ENCODE data around the gene TMEM135. TPM values are rescaled to one million over a fixed set of nuclear protein-coding genes. Genes with fewer than 3 reads are reported as not detected.

The TMEM135 gene
- polyA plus RNA-seq, 1 of the 3 experiments (the other 2 are of a cell fraction), result 3.0 TPM

DNA sequence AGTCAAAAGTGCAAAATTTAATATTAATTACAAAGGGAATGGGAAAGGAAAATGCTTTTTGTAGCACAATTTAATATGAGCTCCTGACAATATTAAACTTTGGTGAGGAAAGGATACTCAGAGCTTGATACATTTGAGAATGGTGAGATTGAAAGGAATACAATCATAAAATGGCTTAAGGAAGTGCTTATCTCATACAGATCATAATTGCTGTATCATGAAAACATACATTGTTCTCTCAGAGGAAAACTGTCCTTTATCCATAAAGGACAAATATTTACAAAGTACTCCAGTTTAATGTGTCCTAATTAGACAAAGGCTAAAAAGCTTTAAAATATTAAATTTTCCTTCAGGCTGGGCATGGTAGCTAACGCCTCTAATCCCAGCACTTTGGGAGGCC, 260.4 kb downstream of the TMEM135 start:
- no peak overlapping the region for H3K4me2 ChIP-seq
- H3K4me1 ChIP-seq (ENCODE audit: control insufficient read depth in 1 of 2, insufficient read depth in 2 of 2, low read depth in 1 of 2, low read length in 1 of 2), result peaks cover 0 to 3% of the 10 kb centered on the region in 2 experiments; a peak in 3 of 4 replicates
- H3K9ac ChIP-seq, result no peak overlapping the region
- H3K36me3 ChIP-seq (replicated peaks in 1 of 2; ENCODE audit: control insufficient read depth in 1 of 2, insufficient read depth in 2 of 2, low read length in 1 of 2), result no peaks in the 10 kb centered on the region
- no peaks in the 10 kb centered on the region for H3F3A ChIP-seq (replicated peaks; ENCODE audit: insufficient read depth)
- H4K20me1 ChIP-seq (ENCODE audit: insufficient read depth), result no peaks in the 10 kb centered on the region
- H2AFZ ChIP-seq (ENCODE audit: low read depth), result no peak overlapping the region
- TF ChIP-seq MXI1 (IDR thresholded peaks at IDR 0.05; ENCODE audit: low read depth, low read length) (no peak), NFIC (IDR thresholded peaks at IDR 0.05; ENCODE audit: borderline replicate concordance) (no peak)
- no peaks in the 10 kb centered on the region for H3K9me3 ChIP-seq
- ChIA-PET POLR2A (no interaction called here), CTCF (interaction anchor here (0.5 to 4.3 kb wide), 5 partner anchors 8 to 358 kb away, joined by 3 to 20 read pairs (median 5); no protein-coding TSS in a partner anchor)
- no peak overlapping the region for H3K4me3 ChIP-seq (ENCODE audit: low read depth in 2 of 2, low read length in 1 of 2)
- H3K9me2 ChIP-seq, result no peaks in the 10 kb centered on the region
- 100% methylated on average over 1 of the region's 1 CpG for WGBS (ENCODE audit: low lambda C conversion rate)
- H3K27me3 ChIP-seq (ENCODE audit: insufficient read depth), result no peaks in the 10 kb centered on the region
- no peak for DNase-seq
- no peaks in the 10 kb centered on the region for H3K79me2 ChIP-seq (ENCODE audit: insufficient read depth)
- no peak overlapping the region for H3K27ac ChIP-seq (ENCODE audit: low read depth in 2 of 2, low read length in 1 of 2)

DNA sequence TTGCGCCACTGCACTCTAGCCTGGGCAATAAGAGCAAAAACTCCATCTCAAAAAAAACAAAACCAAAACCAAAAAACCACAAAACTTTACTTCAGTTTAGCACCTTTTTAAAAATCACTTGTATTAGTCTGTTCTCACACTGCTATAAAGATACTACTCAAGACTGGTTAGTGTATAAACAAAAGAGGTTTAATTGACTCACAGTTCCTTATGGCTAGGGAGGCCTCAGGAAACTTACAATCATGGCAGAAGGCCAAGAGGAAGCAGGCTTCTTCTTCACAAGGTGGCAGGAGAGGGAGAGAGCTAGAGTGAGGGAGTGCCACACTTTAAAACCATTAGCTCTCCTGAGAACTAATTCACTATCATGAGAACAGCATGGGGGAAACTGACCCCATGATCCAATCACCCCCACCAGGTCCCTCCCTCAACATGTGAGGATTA, 261.3 kb downstream of the TMEM135 start:
- CTCF ChIA-PET, result interaction anchor here (1.1 to 4.3 kb wide), 5 partner anchors 8 to 359 kb away, joined by 4 to 24 read pairs (median 16); no protein-coding TSS in a partner anchor
- POLR2A ChIA-PET, result no interaction called here
- Histone ChIP-seq H3K9me3 (no peaks in the 10 kb centered on the region), H3K4me1 (ENCODE audit: control insufficient read depth in 1 of 2, insufficient read depth in 2 of 2, low read depth in 1 of 2, low read length in 1 of 2) (peaks cover 0 to 3% of the 10 kb centered on the region in 2 experiments; a peak in 3 of 4 replicates), H3K9me2 (no peaks in the 10 kb centered on the region), H3K4me3 (ENCODE audit: low read depth in 2 of 2, low read length in 1 of 2) (no peak overlapping the region), H2AFZ (ENCODE audit: low read depth) (no peak overlapping the region), H3K36me3 (replicated peaks in 1 of 2; ENCODE audit: control insufficient read depth in 1 of 2, insufficient read depth in 2 of 2, low read length in 1 of 2) (no peaks in the 10 kb centered on the region), H3K79me2 (ENCODE audit: insufficient read depth) (no peaks in the 10 kb centered on the region), H3F3A (replicated peaks; ENCODE audit: insufficient read depth) (no peaks in the 10 kb centered on the region), H3K9ac (no peak overlapping the region), H3K4me2 (no peak overlapping the region), H3K27me3 (ENCODE audit: insufficient read depth) (no peaks in the 10 kb centered on the region), H4K20me1 (ENCODE audit: insufficient read depth) (no peaks in the 10 kb centered on the region), H3K27ac (ENCODE audit: low read depth in 2 of 2, low read length in 1 of 2) (no peak overlapping the region)
- no peak for TF ChIP-seq YY1 (IDR thresholded peaks at IDR 0.05; ENCODE audit: low read depth)
- TF ChIP-seq CHD2 (IDR thresholded peaks at IDR 0.05; ENCODE audit: low read length, partially characterized antibody), result no peak
- no peak for TF ChIP-seq FOXJ3 (CRISPR knock-in tag; IDR thresholded peaks at IDR 0.05)
- TF ChIP-seq, protein P1, sequence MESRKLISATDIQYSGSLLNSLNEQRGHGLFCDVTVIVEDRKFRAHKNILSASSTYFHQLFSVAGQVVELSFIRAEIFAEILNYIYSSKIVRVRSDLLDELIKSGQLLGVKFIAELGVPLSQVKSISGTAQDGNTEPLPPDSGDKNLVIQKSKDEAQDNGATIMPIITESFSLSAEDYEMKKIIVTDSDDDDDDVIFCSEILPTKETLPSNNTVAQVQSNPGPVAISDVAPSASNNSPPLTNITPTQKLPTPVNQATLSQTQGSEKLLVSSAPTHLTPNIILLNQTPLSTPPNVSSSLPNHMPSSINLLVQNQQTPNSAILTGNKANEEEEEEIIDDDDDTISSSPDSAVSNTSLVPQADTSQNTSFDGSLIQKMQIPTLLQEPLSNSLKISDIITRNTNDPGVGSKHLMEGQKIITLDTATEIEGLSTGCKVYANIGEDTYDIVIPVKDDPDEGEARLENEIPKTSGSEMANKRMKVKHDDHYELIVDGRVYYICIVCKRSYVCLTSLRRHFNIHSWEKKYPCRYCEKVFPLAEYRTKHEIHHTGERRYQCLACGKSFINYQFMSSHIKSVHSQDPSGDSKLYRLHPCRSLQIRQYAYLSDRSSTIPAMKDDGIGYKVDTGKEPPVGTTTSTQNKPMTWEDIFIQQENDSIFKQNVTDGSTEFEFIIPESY (IDR thresholded peaks at IDR 0.05; ENCODE audit: borderline replicate concordance, low read depth), result no peak
- TF ChIP-seq, protein P2, sequence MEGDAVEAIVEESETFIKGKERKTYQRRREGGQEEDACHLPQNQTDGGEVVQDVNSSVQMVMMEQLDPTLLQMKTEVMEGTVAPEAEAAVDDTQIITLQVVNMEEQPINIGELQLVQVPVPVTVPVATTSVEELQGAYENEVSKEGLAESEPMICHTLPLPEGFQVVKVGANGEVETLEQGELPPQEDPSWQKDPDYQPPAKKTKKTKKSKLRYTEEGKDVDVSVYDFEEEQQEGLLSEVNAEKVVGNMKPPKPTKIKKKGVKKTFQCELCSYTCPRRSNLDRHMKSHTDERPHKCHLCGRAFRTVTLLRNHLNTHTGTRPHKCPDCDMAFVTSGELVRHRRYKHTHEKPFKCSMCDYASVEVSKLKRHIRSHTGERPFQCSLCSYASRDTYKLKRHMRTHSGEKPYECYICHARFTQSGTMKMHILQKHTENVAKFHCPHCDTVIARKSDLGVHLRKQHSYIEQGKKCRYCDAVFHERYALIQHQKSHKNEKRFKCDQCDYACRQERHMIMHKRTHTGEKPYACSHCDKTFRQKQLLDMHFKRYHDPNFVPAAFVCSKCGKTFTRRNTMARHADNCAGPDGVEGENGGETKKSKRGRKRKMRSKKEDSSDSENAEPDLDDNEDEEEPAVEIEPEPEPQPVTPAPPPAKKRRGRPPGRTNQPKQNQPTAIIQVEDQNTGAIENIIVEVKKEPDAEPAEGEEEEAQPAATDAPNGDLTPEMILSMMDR (IDR thresholded peaks at IDR 0.05), result no peak
- TF ChIP-seq SIN3A (IDR thresholded peaks at IDR 0.05; ENCODE audit: borderline replicate concordance, low read depth, low read length), result no peak
- 94% methylated on average over 1 of the region's 1 CpG for WGBS (ENCODE audit: low lambda C conversion rate)
- DNase-seq, result no peak

All from SK-N-SH (cell line).